HepG2 (cell line): ENCODE measurements around the gene RBP5. TPM values are rescaled to one million over a fixed set of nuclear protein-coding genes. Genes with fewer than 3 reads are reported as not detected.
A peak's percentile ranks its signal among the peaks of the same experiment; 100 is the strongest.

ENCODE experiments used
- ATF5 ChIP-seq: sonication (generic); formaldehyde crosslinking; IDR thresholded peaks from 2 replicates; pipeline ENCODE4 v1.4.0; 2020; ENCODE audit warnings: mild to moderate bottlenecking, low read depth, missing genetic modification reagents
- BRD4 ChIP-seq: sonication (generic); formaldehyde crosslinking; IDR thresholded peaks from 2 replicates; pipeline ENCODE4 v1.4.0; 2020; ENCODE audit warnings: missing genetic modification reagents
- CCDC6 ChIP-seq: sonication (generic); formaldehyde crosslinking; IDR thresholded peaks from 2 replicates; pipeline ENCODE4 v1.8.1; 2022; ENCODE audit warnings: mild to moderate bottlenecking, missing genetic modification reagents, moderate library complexity
- CENPX ChIP-seq: sonication (generic); formaldehyde crosslinking; IDR thresholded peaks from 2 replicates; pipeline ENCODE4 v1.9.0; 2021; ENCODE audit warnings: mild to moderate bottlenecking, missing genetic modification reagents, moderate library complexity
- CREM ChIP-seq, 2 experiments: sonication (generic) in 1 of 2; formaldehyde crosslinking in 1 of 2; IDR thresholded peaks; 2 replicates each; pipeline versions ENCODE4 v1.4.0 to v1.6.1; 2016 to 2020; ENCODE audit warnings: antibody characterized with exemption in 1 of 2, mild to moderate bottlenecking in 1 of 2, missing genetic modification reagents in 1 of 2
- ESRRA ChIP-seq: sonication (generic); formaldehyde crosslinking; IDR thresholded peaks from 2 replicates; pipeline ENCODE4 v1.5.1; 2020; ENCODE audit warnings: mild to moderate bottlenecking, low read depth, missing genetic modification reagents
- HMGA1 ChIP-seq: sonication (generic); formaldehyde crosslinking; conservative IDR thresholded peaks from 2 replicates; pipeline ENCODE4 v1.4.0; 2020; ENCODE audit warnings: missing genetic modification reagents
- ISX ChIP-seq: sonication (generic); formaldehyde crosslinking; conservative IDR thresholded peaks from 2 replicates; pipeline ENCODE4 v1.5.0; 2020; ENCODE audit warnings: missing genetic modification reagents
- KDM1A ChIP-seq: IDR thresholded peaks from 2 replicates; pipeline ENCODE4 v1.6.1; 2016; ENCODE audit warnings: missing compliant biosample characterization
- MED1 ChIP-seq: sonication (generic); formaldehyde crosslinking; IDR thresholded peaks from 2 replicates; pipeline ENCODE4 v1.4.0; 2020; ENCODE audit warnings: missing genetic modification reagents
- MED13 ChIP-seq: sonication (generic); formaldehyde crosslinking; IDR thresholded peaks from 2 replicates; pipeline ENCODE4 v1.5.0; 2020; ENCODE audit warnings: missing genetic modification reagents
- MIER3 ChIP-seq: IDR thresholded peaks from 2 replicates; pipeline ENCODE4 v1.6.1; 2016; ENCODE audit warnings: missing compliant biosample characterization, borderline replicate concordance
- MIXL1 ChIP-seq: IDR thresholded peaks from 2 replicates; pipeline ENCODE4 v1.6.1; 2016
- MYC ChIP-seq: sonication (generic); formaldehyde crosslinking; IDR thresholded peaks from 2 replicates; pipeline ENCODE4 v1.9.0; 2021; ENCODE audit warnings: missing genetic modification reagents, borderline replicate concordance
- NFYB ChIP-seq: sonication (generic); formaldehyde crosslinking; IDR thresholded peaks from 2 replicates; pipeline ENCODE4 v1.4.0; 2020; ENCODE audit warnings: missing genetic modification reagents
- NPAS2 ChIP-seq: sonication (generic); formaldehyde crosslinking; IDR thresholded peaks from 2 replicates; pipeline ENCODE4 v1.8.0; 2022; ENCODE audit warnings: mild to moderate bottlenecking, missing genetic modification reagents, borderline replicate concordance
- PBX3 ChIP-seq: sonication (generic); formaldehyde crosslinking; IDR thresholded peaks from 2 replicates; pipeline ENCODE4 v1.8.1; 2023; ENCODE audit warnings: missing genetic modification reagents, inconsistent platforms, borderline replicate concordance
- POGZ ChIP-seq: sonication (generic); formaldehyde crosslinking; IDR thresholded peaks from 2 replicates; pipeline ENCODE4 v1.4.0; 2020; ENCODE audit warnings: mild to moderate bottlenecking, missing genetic modification reagents
- POLR2A ChIP-seq, 2 experiments: IDR thresholded peaks; 2 replicates each; pipeline ENCODE4 v1.6.1; 2011; ENCODE audit warnings: low read depth in 2 of 2, low read length in 2 of 2, mild to moderate bottlenecking in 1 of 2, moderate library complexity in 1 of 2; ENCODE audit not compliant: insufficient read depth in 1 of 2
- SNAI1 ChIP-seq: sonication (generic); formaldehyde crosslinking; IDR thresholded peaks from 2 replicates; pipeline ENCODE4 v1.5.0; 2020; ENCODE audit warnings: mild to moderate bottlenecking, missing genetic modification reagents, borderline replicate concordance
- SP1 ChIP-seq, 2 experiments: fragments of 450-650 bp in 1 of 2; sonication (generic) in 1 of 2; formaldehyde crosslinking in 1 of 2; IDR thresholded peaks; 2 replicates each; pipeline versions ENCODE4 v1.4.0 to v1.6.1; 2016 to 2020; ENCODE audit warnings: missing genetic modification reagents in 1 of 2
- SSRP1 ChIP-seq: IDR thresholded peaks from 2 replicates; pipeline ENCODE4 v1.6.1; 2016; ENCODE audit warnings: control low read depth
- TCF7 ChIP-seq: sonication (generic); IDR thresholded peaks from 2 replicates; pipeline ENCODE4 v1.6.1; 2016; ENCODE audit warnings: antibody characterized with exemption, low read depth
- ZBTB3 ChIP-seq: sonication (generic); formaldehyde crosslinking; IDR thresholded peaks from 2 replicates; pipeline ENCODE4 v1.4.0; 2020; ENCODE audit warnings: low read depth, mild to moderate bottlenecking, moderate library complexity, missing genetic modification reagents, borderline replicate concordance
- ZBTB7B ChIP-seq: sonication (generic); formaldehyde crosslinking; IDR thresholded peaks from 2 replicates; pipeline ENCODE4 v1.4.0; 2020; ENCODE audit warnings: missing genetic modification reagents
- ZNF205 ChIP-seq: IDR thresholded peaks from 2 replicates; pipeline ENCODE4 v1.6.1; 2018; ENCODE audit warnings: missing biosample characterization, missing genetic modification reagents
- ZNF335 ChIP-seq: sonication (generic); formaldehyde crosslinking; IDR thresholded peaks from 2 replicates; pipeline ENCODE4 v1.4.0; 2020; ENCODE audit warnings: missing genetic modification reagents
- ZNF556 ChIP-seq: sonication (generic); formaldehyde crosslinking; IDR thresholded peaks from 2 replicates; pipeline ENCODE4 v1.4.0; 2020; ENCODE audit warnings: mild to moderate bottlenecking, missing genetic modification reagents, borderline replicate concordance
- ZNF605 ChIP-seq: sonication (generic); formaldehyde crosslinking; IDR thresholded peaks from 2 replicates; pipeline ENCODE4 v1.8.0; 2022; ENCODE audit warnings: mild to moderate bottlenecking, missing genetic modification reagents
- ZNF703 ChIP-seq: sonication (generic); formaldehyde crosslinking; IDR thresholded peaks from 2 replicates; pipeline ENCODE4 v1.5.1; 2020; ENCODE audit warnings: missing genetic modification reagents, mild to moderate bottlenecking, moderate library complexity, borderline replicate concordance
- ZNF737 ChIP-seq: sonication (generic); formaldehyde crosslinking; IDR thresholded peaks from 2 replicates; pipeline ENCODE4 v1.5.0; 2020; ENCODE audit warnings: missing genetic modification reagents, mild to moderate bottlenecking, borderline replicate concordance
- ZNF761 ChIP-seq: sonication (generic); formaldehyde crosslinking; conservative IDR thresholded peaks from 2 replicates; pipeline ENCODE4 v1.4.0; 2020; ENCODE audit warnings: mild to moderate bottlenecking, missing genetic modification reagents
- polyA plus RNA-seq, 8 experiments: library from polyadenylated mRNA; depleted of rRNA in 3 of 8; stranded (reverse) in 7 of 8; unstranded in 1 of 8; fragments of >200 nt; fragmentation: Illumina TruSeq in 4 of 8; extraction: Trizol in 4 of 8; gene quantifications; 2 replicates each; pipeline versions ENCODE4 v1.2.1 to v1.2.3, GENCODE V29; 2011 to 2016; ENCODE audit warnings: low read depth in 4 of 8, missing spikeins in 1 of 8, mixed read lengths in 1 of 8; ENCODE audit not compliant: insufficient read depth in 1 of 8
- total RNA-seq, 5 experiments: library from RNA; depleted of rRNA; stranded (reverse); fragments of >200 nt; fragmentation: Illumina TruSeq; extraction: Trizol; gene quantifications; 2 replicates each; pipeline ENCODE4 v1.2.3, GENCODE V29; 2016; ENCODE audit warnings: low read depth in 1 of 5

RBP5 gene
- total and polyA plus RNA-seq, 2 of the 13 experiments (the other 11 are each of a cell fraction or from before 2014, with no cell fraction given) = 13.8 to 19.8 TPM

DNA sequence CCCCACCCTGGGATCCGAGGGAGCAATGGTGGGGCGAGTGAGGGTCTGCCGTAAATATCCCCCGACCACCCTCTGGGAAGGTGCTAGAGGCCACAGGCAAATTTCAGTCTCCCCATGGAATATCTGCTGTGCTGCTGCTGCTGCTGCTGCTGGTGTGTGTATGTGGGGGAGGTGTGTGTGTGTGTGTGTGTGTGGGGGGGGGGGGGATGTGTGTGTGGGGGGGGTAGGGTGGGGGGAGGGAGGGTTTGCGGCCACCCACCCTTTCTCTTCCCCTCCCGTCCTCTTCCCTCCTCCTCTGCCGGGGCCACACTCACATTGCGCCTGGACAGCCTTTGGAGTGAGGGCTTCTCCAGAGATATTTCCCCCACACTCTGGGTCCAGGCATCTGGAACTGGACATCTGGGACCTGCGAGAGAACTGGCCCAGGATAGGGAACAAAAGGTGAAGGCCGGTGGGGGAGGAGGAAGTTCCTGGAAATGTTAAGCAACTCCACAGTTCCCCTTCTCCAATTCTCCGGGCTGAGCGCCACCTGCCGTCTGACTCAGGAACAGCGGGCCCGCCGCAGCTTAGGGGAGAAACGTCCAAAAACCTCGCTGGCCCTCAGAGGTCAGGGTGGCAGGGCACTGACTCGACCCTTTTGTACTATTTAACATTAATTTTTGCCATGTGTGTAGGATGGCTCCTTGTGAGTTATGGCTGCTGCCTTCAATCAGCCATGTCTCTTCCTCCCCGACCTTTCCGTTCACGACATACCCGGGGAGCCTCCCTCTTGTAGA lies 19.7 kb downstream of the RBP5 start, which contains the start of gene C1RL (continued):
- TF ChIP-seq ZNF335 (CRISPR knock-in tag) = 0 out of 2 replicates have a peak, but pooled peaks have one; percentile 18
- no peak for TF ChIP-seq ZBTB3 (CRISPR knock-in tag)
- TF ChIP-seq ZNF605 = no peak
- TF ChIP-seq ISX (CRISPR knock-in tag) = no peak
- 0 out of 2 replicates have a peak, but pooled peaks have one; percentile 18 for TF ChIP-seq MIXL1 (CRISPR knock-in tag)
- peak; percentile 49; the same call in 1 of the 2 replicates for TF ChIP-seq MED13 (CRISPR knock-in tag)
- no peak for TF ChIP-seq ZNF205 (CRISPR knock-in tag)
- TF ChIP-seq POGZ = 0 out of 2 replicates have a peak, but pooled peaks have one; percentile 23
- TF ChIP-seq CENPX (CRISPR knock-in tag) = no peak
- no peak for TF ChIP-seq ZNF737
- peak; percentile 30; the same call in 1 of the 2 replicates for TF ChIP-seq CREM (IDR thresholded peaks at IDR 0.05)
- no peak for TF ChIP-seq CREM (CRISPR knock-in tag; IDR thresholded peaks at IDR 0.05)
- TF ChIP-seq ZBTB7B = no peak
- no peak for TF ChIP-seq KDM1A
- TF ChIP-seq SP1 (IDR thresholded peaks at IDR 0.05) = no peak
- TF ChIP-seq SP1 (CRISPR knock-in tag; IDR thresholded peaks at IDR 0.05) = no peak
- no peak for TF ChIP-seq ATF5 (CRISPR knock-in tag)
- TF ChIP-seq ZNF556 (CRISPR knock-in tag) = 0 out of 2 replicates have a peak, but pooled peaks have one; percentile 45
- no peak for TF ChIP-seq SNAI1 (CRISPR knock-in tag)
- no peak for TF ChIP-seq PBX3
- TF ChIP-seq POLR2A (IDR thresholded peaks at IDR 0.05; ENCODE audit: insufficient read depth in 1 of 2, low read depth in 2 of 2, low read length in 2 of 2) = peak in 1 of 2 experiments; percentile 58; a peak in 2 of 4 replicates
- no peak for TF ChIP-seq ESRRA (CRISPR knock-in tag)
- peak; percentile 74 for TF ChIP-seq BRD4 (CRISPR knock-in tag)
- peak; percentile 4; the same call in 1 of the 2 replicates for TF ChIP-seq MYC
- TF ChIP-seq MED1 (CRISPR knock-in tag) = peak; percentile 85
- TF ChIP-seq ZNF761 (CRISPR knock-in tag) = no peak
- TF ChIP-seq ZNF703 (CRISPR knock-in tag) = no peak; the same call in 1 of the 2 replicates
- TF ChIP-seq NFYB (CRISPR knock-in tag) = no peak
- 0 out of 2 replicates have a peak, but pooled peaks have one; percentile 54 for TF ChIP-seq CCDC6 (CRISPR knock-in tag)
- TF ChIP-seq NPAS2 = no peak
- TF ChIP-seq SSRP1 (CRISPR knock-in tag) = no peak
- TF ChIP-seq MIER3 (CRISPR knock-in tag) = no peak; the same call in 1 of the 2 replicates
- no peak for TF ChIP-seq TCF7
- TF ChIP-seq HMGA1 (CRISPR knock-in tag) = no peak
